GM19239 (cell line): ENCODE measurements around the gene RFX8.

ENCODE experiments used
- DNase-seq: peaks from one replicate; pipeline ENCODE4 v3.0.0; 2011; ENCODE audit warnings: low spot score; ENCODE audit not compliant: insufficient read length
- FAIRE-seq: peaks from 2 replicates; lab custom pipeline; 2011; peaks lifted over from hg19 to GRCh38; lab: Jason Lieb, UNC

The RFX8 gene

DNA sequence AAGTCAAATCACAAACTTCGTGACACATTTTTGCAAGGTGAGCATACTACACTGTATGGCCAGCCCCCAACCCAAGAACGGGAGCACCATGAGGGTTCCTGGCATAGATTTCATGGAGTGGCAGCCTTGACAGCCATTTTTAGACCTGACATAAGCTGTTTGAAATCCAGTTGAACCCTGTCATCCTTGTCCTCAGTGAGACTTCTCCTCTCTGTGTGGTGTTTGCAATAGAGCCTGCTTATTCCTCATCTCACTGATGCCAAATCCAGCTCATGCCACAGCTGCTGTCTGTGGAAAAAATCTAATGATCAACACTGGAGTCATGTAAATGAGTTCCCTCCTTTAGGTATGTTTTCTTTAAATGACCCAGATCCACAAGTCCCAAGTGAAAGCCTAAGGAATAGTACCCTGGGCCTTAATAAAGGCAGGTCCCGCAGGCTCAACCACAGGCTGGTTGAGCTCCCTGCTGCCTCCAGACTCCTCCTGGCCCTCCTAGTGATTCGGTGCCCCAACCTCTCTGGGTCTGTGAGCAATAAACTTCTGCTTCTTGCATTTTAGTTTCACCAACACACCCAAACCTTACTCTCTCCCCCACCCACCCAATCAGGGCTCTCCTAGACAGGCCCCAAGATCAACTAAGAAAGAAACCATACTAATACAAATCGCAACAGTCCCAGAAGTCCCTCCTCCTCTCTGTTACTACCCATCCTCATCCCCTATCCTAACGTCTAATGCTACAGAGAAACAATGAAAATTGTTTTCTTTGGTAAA lies 79.2 kb downstream of the RFX8 start:
- no peak for DNase-seq
- FAIRE-seq = no peak

DNA sequence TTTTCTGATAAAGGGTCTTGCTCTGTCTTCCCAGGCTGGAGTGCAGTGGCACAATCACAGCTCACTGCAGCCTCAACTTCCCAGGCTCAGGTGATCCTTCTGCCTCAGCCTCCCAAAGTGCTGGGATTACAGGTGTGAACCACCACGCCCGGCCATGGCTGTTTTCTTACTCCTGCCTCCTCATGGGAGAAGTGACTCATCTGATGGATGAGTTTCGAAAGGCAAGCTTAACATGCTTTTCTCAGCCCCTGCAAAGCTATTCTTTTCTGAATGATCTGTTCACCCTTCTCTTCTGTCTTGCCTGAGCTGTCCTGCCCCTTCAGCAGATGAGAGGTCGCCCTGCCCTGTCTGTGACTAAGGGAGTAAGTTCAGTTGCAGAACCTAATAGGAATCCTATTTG lies 86.7 kb downstream of the RFX8 start:
- no peak for DNase-seq
- no peak for FAIRE-seq

DNA sequence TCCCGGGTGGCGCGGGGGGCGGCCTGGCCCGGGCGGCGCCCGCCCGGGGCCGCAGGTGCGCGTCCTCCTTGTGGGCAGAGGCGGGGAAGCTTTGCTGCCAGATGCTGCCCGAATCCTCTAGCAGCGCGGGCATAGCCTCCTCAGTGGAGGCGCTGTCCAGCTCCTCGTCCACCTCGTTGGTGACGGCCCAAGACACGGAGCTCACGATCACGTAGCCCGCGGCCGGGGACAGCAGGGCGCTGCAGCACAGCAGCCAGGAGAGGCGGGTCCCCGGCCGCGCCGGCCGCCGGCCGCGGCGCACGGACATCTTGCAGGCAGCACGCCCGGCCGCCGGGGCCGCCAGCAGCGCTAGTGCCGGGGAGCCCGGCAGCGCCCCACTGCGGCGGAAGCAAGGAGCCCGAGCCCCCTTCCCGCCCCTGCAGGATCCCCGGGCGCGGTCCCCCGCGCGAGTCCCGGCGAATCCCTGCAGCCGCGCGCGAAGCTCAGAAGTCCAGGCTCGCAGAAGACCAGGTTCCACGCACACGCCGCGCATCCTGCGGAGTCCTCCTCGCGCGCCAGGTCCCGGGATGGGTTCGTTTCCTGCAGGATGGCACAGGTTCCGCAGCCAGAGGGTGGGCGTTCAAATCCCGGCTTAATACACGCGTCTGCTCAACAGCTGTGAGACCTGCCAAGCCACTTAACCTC lies 87.6 kb downstream of the RFX8 start, which contains the start of gene CREG2:
CREG2 (minus strand) TSS at position 353 of the 684 bp plus-strand sequence; CDS start at position 307, 46 bp downstream.
- FAIRE-seq = no peak
- DNase-seq = peak; percentile 21

DNA sequence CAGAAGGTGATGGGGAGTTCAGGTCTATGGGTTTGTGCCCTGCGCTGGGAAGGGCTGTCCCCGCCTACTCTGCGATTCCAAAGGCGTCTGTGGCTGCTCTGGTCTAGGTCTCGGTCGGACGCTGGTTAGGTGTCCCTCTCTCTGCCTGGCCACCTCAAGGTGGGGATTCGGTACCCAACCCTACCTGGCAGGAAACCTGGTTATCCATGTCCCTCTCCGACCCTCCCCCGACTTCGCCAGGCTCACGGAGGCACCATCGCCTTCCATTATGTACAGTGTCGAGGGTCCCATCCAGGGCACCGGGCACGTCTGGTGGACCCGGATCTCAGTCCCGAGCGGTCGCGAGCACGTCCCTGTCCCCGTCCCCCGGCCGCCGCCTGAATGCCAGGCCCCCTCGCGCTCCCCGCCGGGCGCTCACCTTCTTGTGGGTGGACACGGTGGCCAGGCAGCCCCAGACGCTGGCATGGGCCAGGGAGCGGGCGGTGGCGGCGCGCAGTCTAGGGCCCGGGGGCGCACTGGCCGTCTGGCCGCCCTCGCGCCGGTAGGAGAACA lies 88.2 kb downstream of the RFX8 start:
- DNase-seq = no peak
- FAIRE-seq = no peak

DNA sequence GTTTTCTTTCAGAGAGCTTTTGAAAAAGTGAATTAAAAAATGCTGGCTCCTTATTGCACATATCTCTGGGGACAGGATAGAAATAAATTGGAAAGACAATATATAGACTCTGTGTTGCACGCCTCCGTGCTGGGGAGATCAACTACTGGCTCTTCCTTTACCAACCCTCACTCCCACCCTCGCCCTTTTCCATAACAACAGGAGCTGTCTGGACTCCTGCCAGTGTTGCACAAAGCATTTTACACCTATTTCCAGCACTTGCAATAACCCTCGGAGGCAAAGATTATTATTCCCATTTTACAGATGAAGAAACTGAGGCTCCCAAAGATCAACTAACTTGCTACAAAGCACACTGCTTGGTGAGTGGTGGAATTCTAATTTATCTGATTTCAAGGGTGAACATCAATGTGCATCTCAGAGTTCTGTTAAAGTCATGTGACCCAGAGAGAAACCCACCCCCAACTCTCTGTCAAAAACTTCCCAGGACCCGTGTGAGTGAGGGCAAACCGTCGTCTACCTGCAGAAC lies 91.8 kb downstream of the RFX8 start:
- FAIRE-seq = no peak

DNA sequence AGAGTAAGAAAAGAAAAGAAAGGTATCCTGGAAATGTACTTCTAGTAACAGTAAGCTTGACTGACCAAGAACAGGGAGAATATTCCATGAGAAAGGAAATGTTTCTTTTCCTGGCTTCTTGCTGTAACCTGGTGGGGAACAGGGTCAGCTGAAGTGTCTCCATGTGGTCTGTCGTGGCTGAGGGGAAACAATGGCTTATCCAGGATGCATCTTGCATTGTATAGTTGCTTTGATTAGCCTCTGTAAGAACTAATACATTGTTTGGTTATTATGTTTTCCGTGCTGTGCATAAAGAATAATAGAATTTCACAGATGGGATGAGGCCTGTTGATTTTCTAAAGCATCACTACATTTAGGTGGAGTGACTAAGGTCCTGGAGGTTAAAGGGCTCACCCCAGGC lies 92.5 kb downstream of the RFX8 start:
- no peak for FAIRE-seq

More for the DNA sequence above, 91.8 kb downstream of the RFX8 start:
- no peak for DNase-seq

DNA sequence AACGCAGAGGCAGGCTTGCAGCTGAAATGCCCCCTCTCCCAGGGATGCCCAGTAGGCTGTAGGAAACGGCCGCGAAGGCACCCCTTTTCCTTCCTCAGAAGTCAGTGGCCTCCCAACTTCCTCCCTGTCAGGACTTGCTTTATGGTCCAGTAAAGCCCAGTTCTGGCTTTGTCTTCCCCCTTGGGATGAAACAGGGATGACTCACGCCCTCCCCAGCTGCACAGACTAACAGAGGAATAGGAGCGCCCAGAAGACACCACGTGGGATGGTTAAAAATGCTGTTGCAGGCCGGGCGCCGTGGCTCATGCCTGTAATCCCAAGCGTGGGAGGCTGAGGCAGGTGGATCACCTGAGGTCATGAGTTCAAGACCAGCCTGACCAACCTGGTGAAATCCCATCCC lies 94.5 kb downstream of the RFX8 start:
- DNase-seq (no peak), FAIRE-seq (no peak)

More for the DNA sequence above, 92.5 kb downstream of the RFX8 start:
- DNase-seq = no peak

DNA sequence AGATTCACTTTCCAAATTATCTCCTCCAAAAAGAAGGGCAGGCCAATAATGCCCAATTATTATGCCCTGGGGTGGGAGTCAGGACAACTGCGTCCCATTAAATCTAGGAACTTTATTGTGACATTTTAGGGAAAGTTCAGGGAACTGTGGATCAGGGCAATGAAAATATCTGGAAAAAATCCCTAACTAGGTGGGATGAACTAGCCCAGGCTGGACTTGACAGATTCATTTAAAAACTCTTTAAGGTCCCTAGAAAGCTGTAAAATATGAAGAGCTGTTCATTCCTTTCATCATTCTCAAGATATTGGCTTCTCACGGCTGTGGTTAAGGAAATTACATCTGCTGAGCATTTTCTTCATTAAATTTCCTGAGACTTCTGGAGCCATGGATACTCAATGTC lies 95.8 kb downstream of the RFX8 start:
- FAIRE-seq = no peak

DNA sequence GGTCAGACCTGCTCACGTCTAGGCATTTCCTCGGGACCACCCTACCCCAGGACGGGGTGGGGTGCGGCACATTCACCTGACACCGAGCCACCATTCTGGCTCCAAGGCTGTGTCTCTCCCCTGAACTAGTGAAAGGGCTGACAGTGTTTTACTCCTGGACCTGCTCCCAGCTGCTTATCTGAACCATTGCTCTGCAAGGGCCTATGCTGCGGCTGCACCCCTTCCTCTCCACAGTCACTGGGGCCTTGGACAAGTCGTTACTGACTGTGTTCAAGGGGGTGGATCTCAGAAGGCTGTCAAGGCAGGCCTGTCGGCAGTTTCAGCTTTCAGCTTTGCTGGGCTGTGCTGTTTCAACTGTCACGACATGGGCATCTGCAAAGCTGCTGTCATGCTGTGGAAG lies 99.3 kb downstream of the RFX8 start:
- FAIRE-seq = no peak
- no peak for DNase-seq

More for the DNA sequence above, 95.8 kb downstream of the RFX8 start:
- DNase-seq = no peak

DNA sequence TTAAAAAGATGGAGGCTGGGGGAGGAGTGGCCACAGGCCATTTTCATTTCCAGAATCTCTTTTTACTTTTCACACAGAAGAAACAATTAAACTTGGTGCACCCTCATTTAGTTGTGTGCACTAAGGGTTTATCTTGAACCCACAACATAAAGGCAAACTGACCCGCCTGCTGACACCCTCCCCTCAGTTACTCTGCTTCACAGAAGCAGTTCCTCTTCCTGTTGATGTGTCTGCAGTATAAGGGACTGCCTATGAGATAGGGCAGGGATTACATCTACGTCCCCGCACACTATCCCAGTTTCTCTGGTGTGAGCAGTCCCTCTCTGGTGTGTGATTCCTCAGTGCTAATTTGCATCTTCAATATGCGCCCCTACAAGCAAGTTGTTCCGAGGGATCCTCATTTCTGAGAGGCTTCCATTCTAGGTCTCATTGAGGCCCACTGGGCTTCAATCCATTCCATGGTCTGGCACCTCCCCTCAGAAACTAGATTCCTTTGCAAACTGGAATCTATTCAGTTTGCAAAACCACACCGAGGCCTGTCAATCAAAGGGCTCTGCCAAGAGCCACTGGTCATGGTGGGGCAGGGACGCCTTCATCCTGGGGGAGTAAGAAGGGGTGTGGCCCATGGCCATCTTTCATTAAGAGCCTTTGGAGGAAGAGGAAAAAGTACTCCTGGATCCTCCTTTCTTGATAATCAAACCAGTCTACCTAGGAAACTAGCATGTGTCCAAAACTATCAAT lies 99.9 kb downstream of the RFX8 start:
- DNase-seq = no peak

DNA sequence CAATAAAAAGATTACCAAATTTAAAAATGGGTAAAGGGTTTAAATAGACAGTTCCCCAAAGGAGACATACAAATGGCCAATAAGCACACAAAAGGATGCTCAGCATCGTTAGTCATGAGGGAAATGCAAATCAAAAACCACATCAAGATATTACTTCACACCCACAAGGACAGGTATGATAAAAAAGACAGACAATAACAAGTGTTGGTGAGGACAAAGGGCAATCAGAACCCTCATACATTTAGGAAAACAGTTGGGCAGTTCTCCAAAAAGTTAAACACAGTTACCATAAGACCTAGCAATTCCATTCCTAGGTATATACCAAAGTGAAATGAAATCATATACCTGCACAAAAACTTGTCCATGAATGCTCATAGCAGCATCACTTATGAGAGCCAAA lies 102.1 kb downstream of the RFX8 start:
- no peak for FAIRE-seq
- DNase-seq = no peak

More for the DNA sequence above, 99.9 kb downstream of the RFX8 start:
- FAIRE-seq = no peak

DNA sequence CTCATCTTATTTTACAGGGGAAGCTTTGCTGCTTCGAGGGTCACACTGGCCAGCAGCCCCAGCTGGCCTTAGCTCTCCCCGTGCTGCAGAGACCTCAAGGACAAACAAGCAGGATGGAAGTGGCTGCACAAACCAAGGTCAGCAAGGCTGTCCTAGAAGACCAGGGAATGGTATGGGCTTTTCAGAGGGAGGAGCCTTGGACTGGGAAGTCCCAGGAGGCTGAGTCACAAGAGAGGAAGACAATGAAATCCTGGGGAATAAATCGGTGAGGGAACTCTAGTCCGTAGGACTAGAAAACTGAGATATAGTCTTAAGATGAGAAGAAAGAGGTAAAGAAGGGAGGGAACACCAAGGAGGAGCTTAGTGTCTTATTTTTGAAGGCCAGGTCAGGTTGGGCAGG lies 103.3 kb downstream of the RFX8 start:
- no peak for DNase-seq
- FAIRE-seq = no peak

DNA sequence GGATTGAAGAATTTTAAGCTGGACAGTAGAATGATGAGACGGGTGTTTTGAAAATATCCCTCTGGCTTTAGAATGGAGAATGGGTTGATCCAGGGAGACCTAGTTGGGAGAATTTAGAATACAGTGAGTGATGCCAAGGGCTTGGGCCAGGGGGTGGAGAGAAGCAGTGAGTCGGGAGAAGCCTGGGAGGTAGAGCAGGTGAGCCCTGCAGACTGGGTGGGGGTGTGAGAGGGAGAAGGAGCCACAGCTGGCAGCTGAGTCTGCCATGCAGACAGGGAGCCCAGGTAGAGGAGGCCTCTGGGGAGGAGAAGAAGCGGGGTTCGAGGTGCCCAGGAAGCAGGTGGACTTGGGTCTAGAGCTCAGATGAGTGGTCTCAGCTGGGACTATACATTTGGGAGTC lies 105.8 kb downstream of the RFX8 start:
- FAIRE-seq = no peak
- no peak for DNase-seq

DNA sequence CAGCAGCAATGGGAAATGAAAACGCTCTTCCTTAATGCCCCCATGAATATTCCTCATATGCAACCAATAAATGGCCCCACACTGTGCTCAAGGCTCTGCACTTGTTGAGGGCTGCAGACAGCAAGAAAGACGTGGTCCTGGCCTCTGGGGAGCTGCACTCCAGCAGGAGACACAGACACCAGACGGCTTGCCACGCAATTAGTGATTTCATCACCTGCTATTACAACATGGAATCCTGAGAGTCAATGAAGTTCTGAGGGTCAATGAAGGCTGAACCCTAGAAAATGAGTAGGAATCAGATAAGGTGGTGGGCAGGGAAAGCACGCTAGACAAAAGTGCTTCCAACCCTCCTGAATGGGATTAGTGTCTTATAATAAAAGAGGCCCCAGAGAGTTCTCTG lies 106.5 kb downstream of the RFX8 start:
- DNase-seq (no peak), FAIRE-seq (no peak)

DNA sequence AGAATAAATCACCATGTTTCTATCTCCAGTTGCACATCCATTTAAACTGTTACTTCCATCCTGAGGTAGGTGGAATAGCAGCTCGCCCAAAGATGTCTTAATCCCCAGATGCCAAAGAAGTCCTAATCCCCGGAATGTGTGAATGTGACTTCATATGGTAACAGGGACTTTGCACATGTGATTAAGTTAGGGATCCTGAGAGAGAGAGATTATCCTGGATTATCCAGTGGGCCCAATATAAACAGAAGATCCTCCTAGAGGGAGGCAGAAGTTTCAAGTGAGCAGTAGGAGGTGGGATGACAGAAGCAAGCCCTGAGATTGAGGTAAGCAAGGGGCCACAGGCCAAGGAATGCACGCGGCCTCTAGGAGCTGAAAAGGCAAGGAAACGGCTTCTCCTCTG lies 107.4 kb downstream of the RFX8 start:
- FAIRE-seq (no peak), DNase-seq (no peak)

DNA sequence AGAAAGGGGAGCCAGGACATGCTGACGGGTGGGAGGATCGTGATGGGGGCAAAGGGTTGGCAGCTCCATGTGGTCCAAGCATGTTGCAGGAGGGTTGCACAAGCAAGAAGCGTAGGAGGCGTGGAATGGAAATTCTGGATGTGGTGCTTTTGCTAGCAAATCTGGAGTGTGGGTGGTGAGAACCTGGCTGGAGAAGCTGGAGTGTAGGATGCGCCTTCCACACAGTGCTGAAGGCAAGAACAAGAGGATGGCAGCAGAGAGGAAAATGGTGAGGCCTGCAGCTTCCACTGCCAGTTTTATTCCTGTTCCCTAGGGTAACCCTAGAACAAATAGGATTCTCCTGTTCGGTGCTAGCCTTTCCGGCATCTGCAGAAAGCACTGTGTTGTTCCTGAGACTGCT lies 110.0 kb downstream of the RFX8 start:
- no peak for FAIRE-seq
- no peak for DNase-seq

DNA sequence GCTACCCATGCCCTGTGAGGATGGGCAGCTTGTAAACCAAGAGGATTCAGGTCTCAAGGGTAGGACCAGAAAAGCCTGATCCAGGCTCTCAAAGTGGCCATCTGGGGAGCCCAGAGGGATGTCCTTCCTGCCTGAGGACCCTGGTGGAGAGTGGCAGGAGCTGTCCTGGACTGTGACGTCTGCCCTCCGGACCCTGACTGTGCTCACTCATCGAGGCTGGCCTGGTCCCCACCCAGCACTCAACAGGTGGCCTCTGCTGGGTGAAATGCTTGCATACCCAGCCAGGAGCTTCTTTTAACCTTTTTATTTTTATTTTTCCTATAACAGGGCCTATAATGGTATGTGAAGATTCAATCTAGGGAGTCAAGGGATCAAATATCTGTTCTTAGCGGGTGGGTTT lies 112.1 kb downstream of the RFX8 start:
- FAIRE-seq (no peak), DNase-seq (no peak)

DNA sequence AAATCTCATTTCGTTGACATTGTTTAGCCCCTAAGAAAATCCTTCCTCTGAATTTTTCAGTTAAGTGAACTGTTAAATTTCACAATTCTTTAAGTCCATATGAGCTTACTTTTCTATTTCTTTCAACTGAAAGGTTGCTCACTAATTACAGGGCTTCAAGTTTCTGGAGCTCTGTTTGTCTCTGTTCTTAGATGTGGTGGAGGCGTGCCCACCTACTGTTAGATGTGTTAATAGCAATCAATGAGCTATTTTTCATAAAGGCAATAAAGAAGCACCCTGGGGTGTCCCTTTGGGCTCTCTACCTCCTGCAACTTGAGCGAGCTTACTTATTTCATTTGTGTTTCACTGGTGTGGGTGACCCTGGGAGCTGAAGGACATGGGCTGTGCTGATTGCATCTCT lies 112.6 kb downstream of the RFX8 start:
- DNase-seq = no peak
- no peak for FAIRE-seq

DNA sequence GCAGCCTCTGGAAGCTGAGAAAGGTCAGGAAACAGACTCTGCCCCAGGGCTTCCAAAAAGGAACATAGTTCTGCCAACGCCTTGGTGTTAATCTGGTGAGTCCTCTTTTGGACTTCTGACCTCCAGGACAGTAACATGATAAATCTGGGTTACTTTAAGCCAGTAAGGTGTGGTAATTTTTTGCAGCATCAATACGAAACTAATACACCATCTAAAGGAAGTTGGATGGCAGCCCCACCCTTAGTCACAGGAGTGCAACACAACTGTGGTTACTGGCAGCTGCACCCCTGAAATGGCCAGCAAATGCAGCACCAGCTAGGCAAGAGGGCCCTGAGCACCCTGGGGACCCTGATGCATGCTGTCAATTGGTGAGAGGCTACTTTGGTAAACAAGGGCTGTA lies 113.4 kb downstream of the RFX8 start:
- DNase-seq (no peak), FAIRE-seq (no peak)

DNA sequence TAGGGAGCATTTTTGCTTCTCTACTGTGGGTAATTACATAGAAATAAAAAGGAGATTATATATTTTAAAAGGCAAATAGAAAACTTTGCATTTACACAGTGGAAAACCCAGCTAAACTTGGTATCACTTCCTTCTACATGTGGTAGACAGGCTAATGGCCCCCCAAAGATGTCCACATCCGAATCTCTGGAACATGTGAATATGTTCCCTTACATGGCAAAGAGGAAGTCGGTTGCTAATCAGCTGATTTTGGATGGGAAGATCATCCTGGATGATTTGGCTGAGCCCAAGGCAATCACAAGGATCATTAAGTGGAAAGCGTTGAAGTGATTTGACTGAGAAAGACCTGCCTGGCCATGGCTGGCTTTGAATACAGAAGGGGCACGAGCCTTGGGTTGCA lies 113.8 kb downstream of the RFX8 start:
- DNase-seq (no peak), FAIRE-seq (no peak)

DNA sequence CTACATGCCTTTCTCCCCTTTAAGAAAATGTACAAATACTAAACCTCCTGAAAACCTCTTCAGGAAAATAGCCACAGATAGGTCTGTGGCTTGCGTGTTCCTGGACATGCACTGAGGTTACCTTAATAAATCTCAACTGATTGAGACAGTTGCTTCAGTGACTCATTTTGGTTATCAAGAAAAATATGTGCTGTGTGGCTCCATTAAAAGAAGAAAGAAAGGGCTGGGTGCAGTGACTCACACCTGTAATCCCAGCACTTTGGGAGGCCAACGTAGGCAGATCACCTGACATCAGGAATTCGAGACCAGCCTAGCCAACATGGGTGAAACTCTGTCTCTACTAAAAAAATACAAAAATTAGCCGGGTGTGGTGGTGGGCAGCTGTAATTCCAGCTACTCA lies 114.7 kb downstream of the RFX8 start:
- DNase-seq = no peak
- no peak for FAIRE-seq
